Stomach (tissue), 9 donors: ENCODE results near the gene ATXN10. TPM values are rescaled to one million over a fixed set of nuclear protein-coding genes. Genes with fewer than 3 reads are reported as not detected.

Experiments
- DNase-seq, 2 donors: peaks; one replicate each; pipeline versions ENCODE4 v3.0.0 to v3.0.0-alpha.2; 2013 to 2019
- H3K27ac ChIP-seq, 5 donors: fragments of 200-600 bp in 4 of 5; sonication (generic) in 4 of 5; one replicate each; pipeline ENCODE4 v1.5.1; 2013 to 2019; ENCODE audit warnings: mild to moderate bottlenecking in 1 of 5, moderate library complexity in 1 of 5
- H3K27me3 ChIP-seq, 3 donors: fragments of 200-600 bp; sonication (generic); one replicate each; pipeline ENCODE4 v1.5.1; 2017 to 2019; ENCODE audit warnings: mixed run types in 1 of 3
- H3K36me3 ChIP-seq, 4 donors: fragments of 200-600 bp; sonication (generic); 1 replicate in 3 of 4; 2 replicates in 1 of 4; pipeline ENCODE4 v1.5.1; 2016 to 2019
- H3K4me1 ChIP-seq, 4 donors: fragments of 200-600 bp; sonication (generic); one replicate each; pipeline ENCODE4 v1.5.1; 2016 to 2019
- H3K4me3 ChIP-seq, 4 donors: fragments of 200-600 bp; sonication (generic) in 3 of 4; one replicate each; pipeline ENCODE4 v1.5.1; 2016 to 2019; ENCODE audit warnings: mild to moderate bottlenecking in 1 of 4
- H3K9me3 ChIP-seq, 4 donors: fragments of 200-600 bp; sonication (generic); one replicate each; pipeline ENCODE4 v1.5.1; 2016 to 2019
- CTCF ChIP-seq, 7 experiments: fragments of 450-650 bp in 4 of 7; fragments of 200-600 bp in 3 of 7; sonication (generic) in 3 of 7; IDR thresholded peaks; one replicate each; pipeline ENCODE4 v1.5.1; 2016 to 2019; ENCODE audit warnings: antibody characterized with exemption in 7 of 7, control low read depth in 2 of 7, mild to moderate bottlenecking in 1 of 7
- EP300 ChIP-seq: sonication (generic); formaldehyde crosslinking; IDR thresholded peaks from one replicate; pipeline ENCODE4 v1.6.1; 2017; ENCODE audit warnings: antibody characterized with exemption
- POLR2A ChIP-seq, 4 donors: fragments of 450-650 bp; IDR thresholded peaks; one replicate each; pipeline ENCODE4 v1.6.1; 2016; ENCODE audit warnings: antibody characterized with exemption in 4 of 4, control low read depth in 2 of 4, mild to moderate bottlenecking in 1 of 4, moderate library complexity in 1 of 4
- POLR2AphosphoS5 ChIP-seq, 3 donors: sonication (generic); formaldehyde crosslinking; IDR thresholded peaks; one replicate each; pipeline ENCODE4 v1.6.1; 2016; ENCODE audit warnings: antibody characterized with exemption in 3 of 3
- WGBS, 5 donors: extraction: QIAGEN DNeasy Blood & Tissue Kit in 3 of 5; methylation state at CpG; one replicate each; pipeline versions ENCODE4 v1.1.5 to v1.1.7; 2013 to 2018; 5-methylcytosine and 5-hydroxymethylcytosine counted together
- intact Hi-C: fragments of 100-400 bp; cut with DNase I; formaldehyde crosslinking; loops from one replicate; pipeline ENCODE4 v1.15.1; 2023; ENCODE audit warnings: low total_unique reads
- polyA plus RNA-seq, 3 donors: library from polyadenylated mRNA; stranded (reverse); fragments of 200-250 nt; gene quantifications; one replicate each; pipeline ENCODE4 v1.2.3, GENCODE V29; 2013
- total RNA-seq, 5 donors: library from RNA; depleted of rRNA; stranded (reverse); fragments of >200 nt; gene quantifications; one replicate each; pipeline versions ENCODE4 v1.1.0 to v1.2.3, GENCODE V29; 2014 to 2016
- donor health status: healthy with polysubstance abuse.
- donor health status: Bipolar disorder and iron deficiency.
- donor health status: healthy.

Gene ATXN10
- total and polyA plus RNA-seq, 8 donors, result 36.5 to 171 (median 89.4) TPM

- no peaks in the 10 kb centered on the region for H3K9me3 ChIP-seq
- no peak overlapping the region for H3K27ac ChIP-seq
- TF ChIP-seq EP300 (no peak), POLR2A (IDR thresholded peaks at IDR 0.05) (no peak)
- no peak overlapping the region for H3K4me3 ChIP-seq
- H3K27me3 ChIP-seq, result no peaks in the 10 kb centered on the region
- H3K4me1 ChIP-seq, result no peaks in the 10 kb centered on the region
- intact Hi-C loops, result no loop called here
- 78 to 83% (median 80%) methylated on average over 8 of the region's 8 CpGs for WGBS, 5 donors
- H3K36me3 ChIP-seq, result peaks cover 8 to 36% (median 28%) of the 10 kb centered on the region in 4 donors
- no peak for DNase-seq
Measured at GRCh38 chr22:45840483-45840882, 168.8 kb downstream of the ATXN10 start.

GRCh38 chr22:45842291-45842991 is 170.8 kb downstream of the ATXN10 start:
- no peaks in the 10 kb centered on the region for H3K9me3 ChIP-seq
- WGBS, 5 donors, result 85 to 92% (median 89%) methylated on average over 12 of the region's 12 CpGs
- intact Hi-C loops, result no loop called here
- H3K4me3 ChIP-seq, result no peak overlapping the region
- peaks cover 8 to 48% (median 35%) of the 10 kb centered on the region in 4 donors for H3K36me3 ChIP-seq
- no peak overlapping the region for H3K27ac ChIP-seq
- no peaks in the 10 kb centered on the region for H3K4me1 ChIP-seq
- no peak for DNase-seq
- H3K27me3 ChIP-seq, result no peaks in the 10 kb centered on the region
- TF ChIP-seq POLR2A (IDR thresholded peaks at IDR 0.05) (no peak), CTCF (IDR thresholded peaks at IDR 0.05) (no peak), POLR2AphosphoS5 (IDR thresholded peaks at IDR 0.05) (no peak)

- no peak overlapping the region for H3K4me3 ChIP-seq
- H3K4me1 ChIP-seq, result no peaks in the 10 kb centered on the region
- no peaks in the 10 kb centered on the region for H3K9me3 ChIP-seq
- intact Hi-C loops, result no loop called here
- 76 to 85% (median 80%) methylated on average over 7 of the region's 7 CpGs for WGBS, 5 donors
- no peak for TF ChIP-seq POLR2A (IDR thresholded peaks at IDR 0.05)
- no peak for TF ChIP-seq CTCF (IDR thresholded peaks at IDR 0.05)
- TF ChIP-seq POLR2AphosphoS5 (IDR thresholded peaks at IDR 0.05), result no peak
- TF ChIP-seq EP300, result no peak
- H3K36me3 ChIP-seq, result peaks cover 8 to 48% (median 36%) of the 10 kb centered on the region in 4 donors
- H3K27me3 ChIP-seq, result no peaks in the 10 kb centered on the region
- no peak overlapping the region for H3K27ac ChIP-seq
- DNase-seq, result no peak
Measured at GRCh38 chr22:45843031-45843430, 171.4 kb downstream of the ATXN10 start.

- Histone ChIP-seq H3K36me3 (peaks cover 8 to 52% (median 40%) of the 10 kb centered on the region in 4 donors), H3K4me3 (no peak overlapping the region), H3K9me3 (no peaks in the 10 kb centered on the region), H3K4me1 (no peaks in the 10 kb centered on the region), H3K27ac (no peak overlapping the region), H3K27me3 (no peaks in the 10 kb centered on the region)
- intact Hi-C loops, result no loop called here
- DNase-seq, result no peak
- TF ChIP-seq EP300, result no peak
- TF ChIP-seq POLR2AphosphoS5 (IDR thresholded peaks at IDR 0.05), result no peak
- no peak for TF ChIP-seq POLR2A (IDR thresholded peaks at IDR 0.05)
- TF ChIP-seq CTCF (IDR thresholded peaks at IDR 0.05), result no peak
- WGBS, 5 donors, result 74 to 90% (median 87%) methylated on average over 2 of the region's 2 CpGs
Measured at GRCh38 chr22:45843986-45844385, 172.4 kb downstream of the ATXN10 start.

GRCh38 chr22:45845076-45845487 is 173.4 kb downstream of the ATXN10 start:
- no peak overlapping the region for H3K4me3 ChIP-seq
- H3K27me3 ChIP-seq, result no peaks in the 10 kb centered on the region
- H3K4me1 ChIP-seq, result no peaks in the 10 kb centered on the region
- intact Hi-C loops, result no loop called here
- H3K36me3 ChIP-seq, result peaks cover 8 to 58% (median 47%) of the 10 kb centered on the region in 4 donors
- TF ChIP-seq EP300, result no peak
- no peak for TF ChIP-seq POLR2A (IDR thresholded peaks at IDR 0.05)
- no peak for TF ChIP-seq POLR2AphosphoS5 (IDR thresholded peaks at IDR 0.05)
- TF ChIP-seq CTCF (IDR thresholded peaks at IDR 0.05), result no peak
- DNase-seq, result no peak
- no peak overlapping the region for H3K27ac ChIP-seq
- H3K9me3 ChIP-seq, result no peaks in the 10 kb centered on the region
- WGBS, 5 donors, result 69 to 83% (median 74%) methylated on average over 5 of the region's 5 CpGs
